HG02981 (cell line): ENCODE measurements around the gene SPIN2B.

Source experiments
- ATAC-seq: cut with Tn5 transposase; IDR thresholded peaks from one replicate; pipeline ENCODE4 v1.9.1; 2021; ENCODE audit warnings: mild to moderate bottlenecking, moderate library complexity; ENCODE audit not compliant: unreplicated experiment

Gene SPIN2B

DNA sequence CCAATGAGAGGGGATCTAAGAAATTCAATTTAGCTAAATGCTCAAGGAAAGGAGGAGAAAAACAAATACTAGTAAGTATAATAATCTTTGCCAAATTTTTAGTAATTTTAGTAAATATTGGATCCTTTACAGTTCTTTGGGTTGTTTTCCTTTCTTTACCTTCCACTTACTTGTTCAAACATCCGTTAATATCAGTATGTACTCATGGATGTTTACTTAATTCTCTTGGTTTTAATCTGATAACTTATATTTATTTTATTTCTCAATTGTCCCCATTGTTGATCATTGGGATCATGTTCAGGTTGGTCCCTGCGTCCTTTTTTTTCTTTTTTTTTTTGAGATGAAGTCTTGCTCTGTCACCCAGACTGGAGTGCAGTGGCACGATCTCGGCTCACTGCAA is 46.9 kb downstream of the SPIN2B start:
- ATAC-seq: no peak

GRCh38 chrX:57070185-57070984 is 51.0 kb downstream of the SPIN2B start:
- ATAC-seq: no peak
